GM21786 (cell line): Measurements from ENCODE around the gene CLNK.

Source experiments
- ATAC-seq: cut with Tn5 transposase; IDR thresholded peaks from one replicate; pipeline ENCODE4 v1.9.1; 2021; ENCODE audit not compliant: unreplicated experiment

Gene CLNK

DNA sequence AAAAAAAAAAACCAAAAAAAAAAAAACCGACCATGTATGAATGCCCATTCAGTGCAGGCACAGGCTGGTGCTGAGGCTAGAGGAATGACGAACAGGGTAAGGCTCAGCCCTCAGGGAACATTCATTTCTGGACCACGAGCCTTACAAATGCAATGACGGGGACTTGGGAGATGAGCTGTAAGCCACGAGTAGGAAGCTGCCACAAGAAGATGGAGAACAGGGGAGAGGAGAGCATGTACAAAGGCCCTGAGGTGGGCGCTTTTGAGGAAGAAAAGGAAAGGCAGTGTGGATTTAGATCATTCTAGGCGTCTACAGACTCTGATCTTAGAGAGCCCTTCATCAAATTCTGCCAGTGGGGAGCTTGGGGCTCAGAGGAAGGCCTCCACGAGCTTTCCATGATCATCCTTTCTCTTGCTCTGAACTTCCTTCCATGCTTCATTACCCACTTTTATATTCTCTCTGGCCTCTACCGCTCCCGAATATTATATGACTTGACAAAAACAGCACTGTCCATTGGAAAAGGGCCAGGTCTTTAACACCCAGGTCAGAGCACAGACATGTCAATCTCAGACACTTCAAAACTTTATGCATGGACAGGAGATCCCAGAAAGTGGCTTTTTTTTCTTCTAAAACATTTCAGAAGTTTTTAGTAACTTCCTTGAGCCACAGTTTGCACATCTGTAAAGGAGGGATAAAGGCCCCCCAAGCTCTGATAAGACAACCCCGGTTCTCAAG is 224.1 kb downstream of the CLNK start:
- ATAC-seq: no peak

DNA sequence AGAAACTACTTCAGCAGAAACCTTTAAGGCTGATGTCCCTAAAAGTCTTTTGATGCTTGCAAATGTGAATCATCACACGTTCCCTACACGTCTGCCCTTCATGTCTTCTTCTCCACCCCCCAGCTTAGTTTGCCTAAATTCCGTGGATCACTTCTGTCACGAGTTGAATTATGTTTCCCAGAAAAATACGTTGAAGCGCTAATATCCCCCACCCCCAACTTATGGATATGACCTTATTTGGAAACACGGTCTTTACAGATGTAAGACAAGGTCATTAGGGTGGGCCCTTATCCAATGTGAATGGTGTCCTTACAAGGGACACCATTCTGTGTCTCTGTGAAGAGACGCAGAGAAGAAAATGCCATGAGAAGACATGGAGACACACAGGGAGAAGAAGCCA is 225.3 kb downstream of the CLNK start:
- ATAC-seq: no peak

DNA sequence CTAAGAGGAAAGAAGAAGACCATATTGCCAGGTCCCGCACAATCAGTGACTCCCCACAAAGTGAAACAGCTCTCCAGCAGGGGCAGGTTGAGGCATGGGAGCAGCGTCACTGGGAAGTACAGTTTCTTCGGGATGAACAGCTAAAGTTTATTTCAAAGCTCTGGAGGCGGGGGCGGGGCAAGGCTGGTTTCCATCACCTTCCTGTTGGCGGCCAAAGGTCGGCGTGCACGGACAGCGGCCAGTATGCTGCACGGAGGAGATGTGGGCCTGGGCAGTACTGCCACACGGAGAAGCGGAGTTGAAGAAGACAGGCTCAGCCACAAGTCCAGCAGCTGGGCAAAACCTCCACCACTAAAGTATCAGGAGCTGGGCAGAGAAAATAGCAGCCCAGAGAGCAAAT is 226.4 kb downstream of the CLNK start:
- no peak for ATAC-seq

DNA sequence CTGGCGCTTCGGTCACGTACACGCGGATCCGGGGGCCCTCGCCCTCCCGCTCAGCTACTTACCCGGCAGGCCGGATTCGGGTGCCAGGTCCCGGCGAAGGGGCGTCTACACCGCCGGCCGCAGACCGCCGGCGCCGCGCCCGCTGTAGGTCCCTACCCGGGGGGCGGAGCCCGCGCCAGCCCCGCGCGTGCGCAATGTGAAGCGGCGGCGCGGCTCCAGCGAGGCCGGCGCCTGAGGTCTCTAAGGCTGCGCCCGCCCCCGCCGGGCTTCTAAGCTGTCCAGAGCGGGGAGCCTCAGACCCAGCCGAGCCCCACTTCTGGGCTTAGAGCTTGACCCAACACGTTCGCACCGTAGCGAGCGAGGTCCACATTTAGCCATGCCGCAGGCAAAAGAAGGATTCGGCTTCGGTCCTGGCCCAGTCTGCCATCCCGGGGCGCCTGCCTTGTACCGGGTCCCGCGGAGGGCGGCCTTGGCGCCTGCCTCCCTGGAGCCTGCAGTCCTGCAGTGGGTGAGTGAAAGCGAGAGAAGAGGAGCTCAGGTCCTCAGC is 227.2 kb downstream of the CLNK start, which contains the start of gene ZNF518B:
Gene ZNF518B (minus strand): TSS at position 172 of the 547 bp plus-strand sequence. CDS start 11,098 bp downstream, outside the sequence.
- ATAC-seq: peak; percentile 67

DNA sequence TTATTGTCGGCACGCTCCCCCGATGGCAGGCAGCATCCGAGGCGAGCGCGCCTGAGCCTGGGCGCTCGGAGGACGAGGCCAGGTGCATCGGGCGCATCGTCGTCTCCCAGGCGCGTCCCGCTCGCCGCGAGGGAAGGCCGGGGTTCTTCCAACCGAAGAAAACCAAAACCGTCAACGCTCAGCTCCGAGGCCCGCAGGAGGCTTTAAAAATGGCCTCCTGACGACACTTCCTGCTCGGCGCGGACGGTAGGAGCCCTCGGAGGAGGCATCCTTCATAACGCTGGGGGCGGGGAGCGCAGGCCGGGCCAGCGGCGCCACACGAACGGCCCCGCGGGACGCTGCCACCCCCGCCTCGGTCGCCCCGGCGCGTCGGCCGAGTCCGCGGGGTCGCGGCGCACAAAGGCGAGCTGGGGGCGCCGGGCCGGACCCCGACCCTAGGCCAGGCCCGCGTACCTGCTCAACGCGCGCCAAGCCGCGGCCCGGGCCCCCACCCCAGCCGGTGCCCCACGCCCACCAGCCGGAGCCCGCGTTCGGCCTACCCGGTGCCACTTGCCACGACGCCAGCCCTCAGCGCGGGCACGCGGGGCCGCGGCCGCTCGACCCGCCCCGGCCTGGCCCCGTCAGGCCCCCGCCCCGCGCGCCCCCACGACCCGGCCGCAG is 227.8 kb downstream of the CLNK start:
- peak; percentile 65 for ATAC-seq

DNA sequence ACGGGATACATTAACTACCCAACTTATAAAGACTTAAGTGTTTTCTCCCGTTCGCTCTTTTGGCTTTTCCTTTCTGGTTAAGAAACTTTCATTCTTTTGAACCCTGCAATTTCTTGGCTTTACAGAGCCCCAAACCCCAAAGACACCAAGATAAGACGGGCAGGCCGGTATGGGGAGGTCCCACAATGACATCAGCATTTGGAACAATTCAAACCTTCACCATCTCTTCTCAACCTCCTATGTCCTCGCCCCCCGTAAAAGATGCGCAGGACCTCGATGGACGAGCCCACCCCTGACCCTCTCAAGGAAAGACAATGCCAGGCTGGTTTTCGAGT is 228.3 kb downstream of the CLNK start:
- ATAC-seq: no peak

DNA sequence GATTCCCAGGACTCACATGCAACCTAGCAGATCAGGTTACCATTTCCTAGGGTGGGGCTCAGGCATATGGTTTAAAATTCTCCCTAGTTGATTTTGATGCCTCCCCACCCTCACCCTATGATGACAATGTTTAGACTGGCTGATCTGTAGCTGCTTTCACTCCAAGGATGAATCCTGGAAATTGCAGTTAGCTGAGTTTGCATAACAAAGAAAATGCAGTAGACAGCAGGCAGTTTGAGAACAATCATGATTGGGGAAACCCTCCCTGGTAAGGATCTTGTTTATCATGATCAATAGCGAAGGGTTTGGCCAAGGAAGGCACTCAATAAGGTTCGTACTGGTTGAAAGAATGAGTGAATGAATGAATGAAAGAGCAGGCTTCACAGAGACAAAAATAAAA is 229.4 kb downstream of the CLNK start:
- ATAC-seq: no peak

DNA sequence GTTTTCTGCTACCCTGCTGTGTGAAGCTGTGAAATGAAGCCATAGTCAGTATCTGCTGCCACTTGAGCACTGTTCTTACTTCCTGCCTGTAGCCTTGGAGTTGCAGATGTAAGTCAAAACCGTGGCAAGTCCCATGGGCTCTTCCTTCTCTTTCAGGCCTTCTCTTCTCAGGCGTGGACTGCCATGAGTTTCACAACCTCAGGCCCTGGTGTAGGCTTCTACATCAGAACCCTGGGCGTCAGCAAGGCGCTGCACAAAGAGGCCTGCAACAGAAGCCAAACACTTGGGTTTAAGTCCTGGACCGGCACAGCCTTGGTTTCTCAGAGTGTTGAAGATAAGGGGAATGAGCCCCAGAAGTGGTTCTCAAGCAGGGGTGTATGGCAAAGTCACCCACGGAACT is 229.8 kb downstream of the CLNK start:
- no peak for ATAC-seq

DNA sequence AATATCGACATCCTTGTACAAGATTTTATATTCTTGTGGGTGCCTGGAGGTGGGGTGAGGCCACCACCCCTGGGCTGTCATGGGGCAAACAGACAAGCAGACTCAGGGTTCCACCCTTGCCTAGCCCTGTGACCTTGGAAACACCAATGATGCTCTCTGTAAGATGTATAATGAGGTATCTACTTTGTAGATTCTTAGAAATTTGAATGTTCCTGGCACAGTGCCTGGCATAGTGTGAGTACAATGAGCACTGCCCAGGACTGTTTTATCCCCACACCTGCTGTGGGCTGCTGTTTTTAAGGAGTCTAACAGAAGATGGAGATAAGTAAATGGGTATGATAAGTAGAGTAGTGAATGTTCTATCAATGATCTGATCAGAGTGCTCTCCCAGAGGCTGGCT is 230.4 kb downstream of the CLNK start:
- no peak for ATAC-seq

DNA sequence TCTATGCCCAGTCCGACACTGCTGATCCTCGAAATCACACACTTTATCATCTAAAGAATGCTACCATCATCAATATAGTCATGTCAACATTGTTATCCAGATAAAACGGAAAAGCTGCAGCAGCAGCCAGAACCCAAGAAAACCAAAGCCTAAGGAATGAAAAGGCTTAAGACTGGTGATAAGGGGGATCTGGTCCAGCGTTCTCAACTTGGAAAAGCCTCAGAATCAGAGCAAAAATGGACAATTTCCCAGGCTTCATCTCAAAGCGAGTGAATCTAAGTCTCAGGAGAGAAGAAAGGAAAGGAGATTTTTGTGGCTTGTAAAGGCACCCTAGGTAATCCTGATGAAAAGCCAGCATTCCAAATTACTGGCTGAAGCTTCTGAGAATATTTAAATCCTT is 235.6 kb downstream of the CLNK start:
- no peak for ATAC-seq

DNA sequence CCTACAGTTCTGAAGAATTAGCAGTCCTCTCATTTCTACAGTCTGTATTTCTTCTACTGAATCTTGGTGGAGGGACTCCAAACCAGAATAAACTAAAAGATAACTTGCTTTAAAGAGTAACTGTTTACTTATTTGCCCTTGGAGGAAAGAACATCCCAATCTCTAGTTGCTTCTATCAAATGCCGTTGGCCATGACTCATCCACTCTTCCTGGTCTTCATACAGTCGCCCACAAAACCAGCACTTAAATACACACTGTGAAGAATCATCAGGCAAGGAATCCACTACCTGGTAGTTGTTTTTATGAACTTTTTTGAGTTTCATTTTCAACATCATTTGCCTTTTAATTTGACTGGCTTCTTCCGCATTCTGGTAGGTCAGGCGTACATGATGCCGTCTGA is 241.6 kb downstream of the CLNK start:
- no peak for ATAC-seq

DNA sequence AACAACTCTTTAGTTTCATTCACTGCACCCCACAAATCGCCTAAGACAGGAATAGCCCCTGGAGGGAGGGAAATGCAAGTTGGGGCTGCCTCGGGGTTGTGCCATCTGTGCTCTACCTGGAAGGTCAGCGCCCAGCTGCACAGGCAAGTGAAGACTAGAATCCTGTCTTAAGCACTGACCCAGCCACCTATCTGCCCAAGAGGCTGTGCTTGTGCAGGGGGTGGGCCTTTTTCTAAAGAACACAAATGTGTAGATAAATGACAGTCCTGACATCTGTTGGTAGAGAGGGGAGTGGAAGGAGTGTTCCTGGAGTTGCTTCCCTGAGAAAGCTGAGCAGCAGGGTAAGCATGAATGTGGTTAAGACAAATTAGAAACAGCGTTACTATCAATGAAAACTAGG is 243.1 kb downstream of the CLNK start:
- no peak for ATAC-seq

DNA sequence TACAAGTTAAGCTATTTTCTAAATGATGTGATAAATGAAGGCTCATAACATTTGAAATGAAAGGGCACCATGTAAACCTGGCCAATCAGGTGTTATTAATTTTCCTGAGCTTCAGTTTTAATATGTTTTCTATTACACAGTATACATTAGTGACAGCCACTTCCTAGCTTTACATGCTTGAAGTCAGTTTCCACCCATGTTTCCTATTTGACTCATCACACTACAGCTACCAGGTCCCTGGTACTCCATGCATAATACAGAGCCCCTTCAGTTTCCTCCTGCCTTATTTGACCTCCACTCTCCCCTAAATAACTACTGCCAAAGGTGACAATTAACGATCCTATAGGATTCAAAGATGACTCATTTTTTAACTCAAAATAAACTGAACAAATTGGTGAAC is 245.6 kb downstream of the CLNK start:
- peak; percentile 53 for ATAC-seq

DNA sequence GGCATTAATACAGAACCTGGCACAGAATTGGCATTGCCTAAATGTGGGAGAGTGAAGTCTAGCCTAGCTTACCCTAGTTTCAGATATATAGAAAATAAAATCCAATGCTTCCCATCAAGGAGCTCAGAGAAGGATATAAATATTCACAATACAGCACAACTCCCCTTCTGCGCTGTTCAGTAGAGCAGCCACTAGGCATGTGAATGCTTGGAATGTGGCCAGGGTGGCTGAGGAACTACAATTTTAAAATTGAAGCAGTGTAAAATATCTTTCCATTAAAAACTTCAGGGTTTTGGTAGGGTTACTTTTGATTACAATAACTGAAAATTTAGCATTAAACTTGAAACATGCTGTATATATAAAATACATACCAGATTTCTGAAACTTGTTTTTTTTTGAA is 246.8 kb downstream of the CLNK start:
- no peak for ATAC-seq
